MM.1S (cell line): Measurements from ENCODE around the gene KIAA0513.

Experiments
- CTCF ChIP-seq: fragments of 300-600 bp; sonication (generic); IDR thresholded peaks from 2 replicates; pipeline ENCODE4 v1.5.1; 2016; ENCODE audit warnings: antibody characterized with exemption, low read length, mixed read lengths
- EZH2phosphoT487 ChIP-seq: fragments of 300-600 bp; sonication (generic); IDR thresholded peaks from 2 replicates; pipeline ENCODE4 v1.6.1; 2018; ENCODE audit warnings: antibody characterized with exemption, low read length

- TF ChIP-seq CTCF = no peak
- TF ChIP-seq EZH2phosphoT487 = no peak
Measured at GRCh38 chr16:85002608-85003007, 25.0 kb upstream of the KIAA0513 start.
